T-helper 2 cell treated with Interferon-gamma antibody and Interleukin-4, amounts not matched to agents 5 μg/mL and 100 μg/mL, for 36 hours (primary cell): ENCODE data around the gene RMND5A.
A peak's percentile ranks its signal among the peaks of the same experiment; 100 is the strongest.

Source experiments
- DNase-seq: peaks from one replicate; pipeline ENCODE4 v3.0.0; 2021; ENCODE audit warnings: low spot score
- H3K27ac Mint-ChIP-seq: one replicate; pipeline ENCODE4 v1.8.0; 2021; ENCODE audit warnings: mild to moderate bottlenecking, mixed read lengths
- H3K27me3 Mint-ChIP-seq: one replicate; pipeline ENCODE4 v1.8.0; 2021; ENCODE audit warnings: low read depth, mixed read lengths
- H3K36me3 Mint-ChIP-seq: one replicate; pipeline ENCODE4 v1.8.0; 2021; ENCODE audit warnings: low read depth, mixed read lengths
- H3K4me1 Mint-ChIP-seq: one replicate; pipeline ENCODE4 v1.8.0; 2021; ENCODE audit warnings: low read depth, mixed read lengths
- H3K4me3 Mint-ChIP-seq: one replicate; pipeline ENCODE4 v1.8.0; 2022; ENCODE audit warnings: mild to moderate bottlenecking, moderate library complexity, mixed read lengths
- H3K9me3 Mint-ChIP-seq: one replicate; pipeline ENCODE4 v1.8.0; 2021; ENCODE audit warnings: mixed read lengths

Gene RMND5A

DNA sequence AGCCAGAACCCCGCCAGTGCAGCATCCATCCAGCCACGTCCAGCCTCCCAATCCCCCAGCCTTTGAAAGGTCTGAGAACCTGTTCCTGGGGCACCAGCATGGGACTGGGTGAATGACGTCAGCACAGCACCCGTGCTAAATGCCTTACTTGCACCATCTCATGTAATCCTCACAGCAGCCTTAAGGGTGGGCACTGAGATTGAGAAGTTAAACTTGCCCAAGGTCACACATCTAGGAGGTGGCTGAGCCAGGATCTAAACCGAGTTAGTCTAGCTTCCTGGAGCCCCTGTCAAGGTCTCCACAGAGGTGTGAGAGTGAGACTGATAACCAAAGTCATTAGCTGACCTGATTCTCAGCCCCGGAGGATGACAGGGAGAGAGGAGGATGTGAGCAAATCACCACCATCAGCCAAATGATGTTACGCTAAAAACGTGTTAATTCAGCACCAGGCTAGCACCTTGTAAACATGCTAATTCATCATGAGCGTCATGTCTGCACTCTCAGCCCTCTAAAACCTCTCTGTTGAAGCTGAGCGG is 66.0 kb downstream of the RMND5A start:
- peaks cover 2% of the 10 kb centered on the region for H3K36me3 Mint-ChIP-seq
- H3K27ac Mint-ChIP-seq: no peak overlapping the region
- H3K4me3 Mint-ChIP-seq: no peak overlapping the region
- peaks cover 44% of the 10 kb centered on the region for H3K27me3 Mint-ChIP-seq
- peaks cover 7% of the 10 kb centered on the region for H3K4me1 Mint-ChIP-seq
- no peaks in the 10 kb centered on the region for H3K9me3 Mint-ChIP-seq
- no peak for DNase-seq

DNA sequence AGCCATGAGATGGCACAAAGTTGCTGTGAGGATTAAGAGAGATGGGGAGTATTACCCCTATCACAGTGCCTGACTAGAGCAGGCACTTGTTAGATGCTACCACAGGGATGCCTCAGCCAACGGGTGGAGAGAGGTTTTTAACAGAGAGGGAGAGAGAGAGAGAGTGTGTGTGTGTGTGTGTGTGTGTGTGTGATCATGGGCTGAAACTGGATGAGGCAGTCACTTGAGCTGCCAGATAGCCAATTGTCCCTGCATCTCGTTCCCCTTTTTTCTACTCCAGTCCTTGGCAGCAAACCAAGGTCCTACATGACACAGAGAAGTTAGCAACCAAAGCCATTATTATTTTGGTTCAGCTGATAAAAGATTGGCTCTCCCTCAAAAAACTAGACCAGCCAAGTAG is 67.6 kb downstream of the RMND5A start:
- H3K9me3 Mint-ChIP-seq: no peaks in the 10 kb centered on the region
- peaks cover 16% of the 10 kb centered on the region for H3K4me1 Mint-ChIP-seq
- peaks cover 56% of the 10 kb centered on the region for H3K27me3 Mint-ChIP-seq
- no peak overlapping the region for H3K4me3 Mint-ChIP-seq
- DNase-seq: no peak
- peaks cover 7% of the 10 kb centered on the region for H3K36me3 Mint-ChIP-seq
- H3K27ac Mint-ChIP-seq: no peak overlapping the region

DNA sequence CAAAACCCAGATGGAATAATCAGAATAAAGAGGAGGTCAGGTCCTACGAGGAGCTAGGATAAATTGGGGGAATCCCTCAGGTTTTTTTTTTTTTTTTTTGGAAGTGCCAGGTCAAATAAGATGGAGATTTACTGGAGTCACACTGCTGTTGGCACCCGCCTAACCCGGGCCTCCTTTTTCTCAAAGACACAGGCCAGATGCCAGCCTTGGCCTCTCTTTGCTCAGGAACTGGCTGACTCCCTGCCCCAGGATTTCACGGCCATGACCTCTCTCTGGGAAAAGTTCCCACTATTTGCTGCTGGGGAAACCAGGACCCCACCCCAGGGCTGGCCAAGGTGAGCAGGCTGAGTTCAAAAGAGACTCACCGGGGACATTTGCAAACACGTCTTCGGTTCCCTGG is 68.1 kb downstream of the RMND5A start:
- DNase-seq: no peak
- Mint-ChIP-seq H3K27me3 (peaks cover 57% of the 10 kb centered on the region), H3K9me3 (no peaks in the 10 kb centered on the region), H3K4me3 (no peak overlapping the region), H3K4me1 (peaks cover 20% of the 10 kb centered on the region), H3K27ac (no peak overlapping the region), H3K36me3 (peaks cover 8% of the 10 kb centered on the region)

DNA sequence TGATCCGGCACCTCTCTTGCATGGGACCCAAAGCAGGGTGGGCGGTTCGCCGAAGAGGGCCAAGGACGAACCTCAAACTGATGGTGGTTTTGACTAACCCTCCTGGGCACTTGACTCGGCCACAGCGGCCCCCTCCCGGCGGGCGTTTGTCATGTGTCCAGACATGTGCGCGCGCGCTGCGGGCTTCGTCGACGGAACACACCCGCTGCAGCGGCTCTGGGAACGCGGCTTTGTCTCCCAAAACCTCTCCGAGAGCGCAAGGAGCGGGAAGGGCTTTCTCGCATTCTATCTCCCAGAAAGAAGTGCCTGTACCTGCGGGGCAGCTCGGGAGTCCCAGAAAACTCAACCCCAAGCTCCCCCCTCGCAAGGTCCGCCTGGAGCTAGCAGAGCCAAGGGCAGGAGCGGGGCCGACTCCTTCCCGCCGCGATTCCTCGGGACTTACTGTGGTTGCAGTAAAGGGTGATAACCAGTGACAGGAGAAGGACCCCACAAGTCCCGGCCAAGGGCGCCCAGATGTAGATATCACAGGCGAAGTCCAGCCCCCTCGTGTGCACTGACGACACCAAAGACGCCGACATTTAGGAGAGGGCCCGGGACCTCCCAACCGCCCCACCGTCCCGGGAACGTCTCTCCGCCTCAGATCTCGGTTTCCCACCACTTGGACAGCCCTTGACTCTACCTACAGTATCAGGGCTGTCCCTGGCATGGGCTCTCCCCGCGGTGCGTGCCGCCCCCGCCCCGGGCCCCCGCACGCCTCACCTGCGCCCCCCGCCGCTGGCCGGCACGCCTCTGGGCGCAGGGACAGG is 69.0 kb downstream of the RMND5A start:
- Mint-ChIP-seq H3K4me1 (peaks cover 29% of the 10 kb centered on the region), H3K36me3 (peaks cover 11% of the 10 kb centered on the region)

DNA sequence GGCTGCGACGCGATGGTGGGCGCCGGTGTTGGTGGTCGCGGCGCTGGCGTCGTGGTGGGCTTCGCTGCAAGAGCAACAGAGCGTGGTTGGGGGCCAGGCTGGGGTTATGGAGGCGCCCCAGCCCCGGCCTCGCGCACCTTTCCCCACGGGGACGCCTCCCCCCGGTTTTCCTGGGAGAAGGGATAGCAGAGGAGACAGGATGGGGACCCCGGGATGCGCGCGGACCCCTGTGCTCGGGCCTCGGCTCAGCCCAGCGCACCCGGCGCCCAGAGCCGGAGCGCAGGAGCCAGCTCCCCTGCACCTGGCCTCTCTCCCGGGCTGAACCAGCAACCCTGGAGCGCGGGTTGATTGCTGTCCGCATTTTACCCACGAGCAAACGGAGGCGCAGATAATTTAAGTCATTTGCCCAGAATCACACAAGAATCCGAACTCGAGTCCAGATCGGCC is 69.6 kb downstream of the RMND5A start:
- H3K27ac Mint-ChIP-seq: no peak overlapping the region
- H3K9me3 Mint-ChIP-seq: peaks cover 2% of the 10 kb centered on the region
- H3K4me3 Mint-ChIP-seq: peak overlapping the region; percentile 81
- H3K27me3 Mint-ChIP-seq: peaks cover 68% of the 10 kb centered on the region
- DNase-seq: no peak
- H3K36me3 Mint-ChIP-seq: peaks cover 12% of the 10 kb centered on the region
- peaks cover 35% of the 10 kb centered on the region for H3K4me1 Mint-ChIP-seq

More for the DNA sequence above, 69.0 kb downstream of the RMND5A start:
- DNase-seq: no peak
- no peak overlapping the region for H3K4me3 Mint-ChIP-seq
- no peak overlapping the region for H3K27ac Mint-ChIP-seq
- H3K9me3 Mint-ChIP-seq: no peaks in the 10 kb centered on the region
- peaks cover 64% of the 10 kb centered on the region for H3K27me3 Mint-ChIP-seq

DNA sequence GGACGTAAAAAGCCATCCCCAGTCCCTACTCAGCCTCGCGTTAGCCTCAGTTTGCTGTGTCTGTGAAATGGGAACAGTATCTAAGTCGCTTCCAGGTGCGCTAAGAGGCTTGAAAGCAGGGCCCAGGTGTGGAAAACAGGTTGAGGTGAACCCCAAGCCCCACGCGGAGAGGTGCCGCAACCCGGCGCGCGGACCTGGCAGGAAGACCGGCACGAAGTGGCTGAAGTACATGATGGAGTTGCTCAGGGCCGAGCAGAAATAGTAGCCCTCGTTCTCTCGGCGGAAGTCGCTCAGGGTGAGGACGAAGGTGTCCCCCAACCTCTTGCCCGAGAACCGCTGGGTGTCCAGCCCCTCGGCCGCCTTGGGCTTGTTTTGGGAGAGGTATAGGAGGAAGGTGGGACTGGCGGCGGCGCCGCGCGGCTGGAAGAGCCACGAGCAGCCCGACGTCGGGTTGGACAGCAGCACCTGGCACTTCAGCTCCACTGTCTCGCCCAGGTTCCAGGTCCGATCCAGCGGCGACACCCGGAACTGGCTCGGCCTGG is 70.1 kb downstream of the RMND5A start:
- Mint-ChIP-seq H3K4me1 (peaks cover 40% of the 10 kb centered on the region), H3K9me3 (peaks cover 7% of the 10 kb centered on the region), H3K36me3 (peaks cover 16% of the 10 kb centered on the region), H3K4me3 (peak overlapping the region; percentile 81), H3K27ac (peak overlapping the region; percentile 37), H3K27me3 (peaks cover 71% of the 10 kb centered on the region)
- DNase-seq: no peak

DNA sequence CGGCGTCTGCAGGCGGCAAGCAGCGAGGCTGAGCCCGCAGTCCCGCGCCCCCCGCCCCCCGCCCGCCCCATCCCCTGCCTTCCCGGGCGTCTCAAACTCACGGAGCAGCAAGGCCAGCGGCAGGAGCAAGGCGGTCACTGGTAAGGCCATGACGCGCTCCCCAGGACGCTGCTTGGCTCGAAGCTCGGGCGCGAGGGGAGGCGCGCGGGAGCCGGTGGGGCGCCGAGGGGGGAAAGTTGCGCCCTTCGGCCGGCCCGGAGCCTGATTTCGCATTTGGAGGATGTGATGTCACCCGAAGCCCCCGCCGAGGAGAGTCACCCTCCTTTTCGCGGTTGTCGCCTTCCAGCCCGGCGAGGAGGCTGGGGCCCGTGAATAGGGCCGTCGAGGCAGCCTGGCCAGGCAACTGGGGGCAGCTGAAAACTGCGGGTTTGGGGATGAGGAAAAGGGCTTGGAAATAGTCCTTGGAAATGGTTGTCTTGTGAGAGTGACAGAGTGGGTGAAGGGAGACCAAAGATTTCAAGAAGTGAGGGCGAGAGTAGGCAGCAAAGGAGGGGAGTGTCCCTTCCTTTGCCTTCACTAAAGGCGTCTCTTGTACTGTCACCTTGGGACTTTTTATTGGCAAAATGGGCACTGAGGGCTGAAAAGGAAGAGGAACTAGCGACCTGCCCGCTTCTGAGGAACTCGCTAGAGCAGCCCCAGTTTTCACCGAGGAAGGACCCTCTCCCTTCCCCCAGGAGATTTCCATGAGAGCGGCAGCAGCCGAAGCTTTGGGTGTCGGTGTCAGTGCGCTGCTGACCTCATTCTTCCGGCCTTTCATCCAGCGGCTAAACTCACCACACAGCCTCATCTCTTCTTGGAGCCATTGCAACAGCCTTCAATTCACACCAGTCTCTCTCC is 70.8 kb downstream of the RMND5A start, which contains the start of gene CD8A:
TSS of gene CD8A (minus strand) at position 238 of the 897 bp plus-strand sequence. CDS start at position 150, 88 bp downstream.
- H3K27me3 Mint-ChIP-seq: peaks cover 68% of the 10 kb centered on the region
- peaks cover 23% of the 10 kb centered on the region for H3K36me3 Mint-ChIP-seq
- H3K4me3 Mint-ChIP-seq: peak within 1 kb of the TSS; percentile 81
- H3K27ac Mint-ChIP-seq: peak within 1 kb of the TSS; percentile 38
- no peak for DNase-seq
- peaks cover 14% of the 10 kb centered on the region for H3K9me3 Mint-ChIP-seq
- peaks cover 40% of the 10 kb centered on the region for H3K4me1 Mint-ChIP-seq

DNA sequence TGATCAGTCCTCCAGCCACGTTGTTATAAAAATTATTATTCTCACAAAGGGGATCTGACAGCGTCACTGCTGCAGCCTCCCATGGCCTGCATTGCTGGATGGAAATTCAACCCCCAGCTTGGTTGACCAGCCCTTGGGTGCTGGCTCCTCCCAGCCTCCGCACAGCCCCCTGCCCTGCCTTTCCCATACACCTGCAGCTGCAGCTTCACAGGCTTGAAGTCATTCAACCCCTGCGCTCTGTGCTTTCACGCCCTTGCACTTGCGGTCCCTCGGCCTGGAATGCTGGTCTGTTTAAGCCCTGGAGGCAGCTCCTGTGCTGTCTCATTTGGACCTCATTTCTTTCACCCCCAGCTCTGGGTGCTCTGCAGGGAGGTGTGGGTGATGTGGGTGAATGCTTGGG is 71.5 kb downstream of the RMND5A start:
- H3K4me1 Mint-ChIP-seq: peaks cover 40% of the 10 kb centered on the region
- peak overlapping the region; percentile 81 for H3K4me3 Mint-ChIP-seq
- no peak overlapping the region for H3K27ac Mint-ChIP-seq
- DNase-seq: no peak
- peaks cover 28% of the 10 kb centered on the region for H3K36me3 Mint-ChIP-seq
- H3K9me3 Mint-ChIP-seq: peaks cover 21% of the 10 kb centered on the region
- H3K27me3 Mint-ChIP-seq: peaks cover 62% of the 10 kb centered on the region

DNA sequence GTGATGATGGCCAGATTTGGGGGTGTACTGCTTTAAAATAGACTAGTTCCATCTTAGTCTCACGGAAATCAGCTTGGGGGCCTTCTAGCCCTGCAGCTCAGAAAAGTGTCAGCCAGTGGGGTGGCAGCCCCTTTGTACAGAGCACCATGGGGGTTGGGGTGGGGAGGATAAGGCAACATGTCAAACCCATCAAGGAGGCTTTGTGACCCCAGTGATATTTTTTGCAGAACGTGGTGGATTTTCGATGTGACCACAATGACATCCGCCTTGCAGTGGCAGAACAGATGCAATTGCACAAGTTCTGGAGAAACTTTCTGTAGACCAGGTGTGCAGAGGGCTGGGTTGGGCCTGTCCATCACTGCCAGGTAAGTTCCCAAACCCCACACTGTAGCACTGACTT is 73.7 kb downstream of the RMND5A start:
- Mint-ChIP-seq H3K4me3 (peak overlapping the region; percentile 51), H3K36me3 (peaks cover 36% of the 10 kb centered on the region), H3K9me3 (peaks cover 36% of the 10 kb centered on the region), H3K27ac (peak overlapping the region; percentile 53), H3K4me1 (peaks cover 40% of the 10 kb centered on the region), H3K27me3 (peaks cover 47% of the 10 kb centered on the region)
- no peak for DNase-seq

DNA sequence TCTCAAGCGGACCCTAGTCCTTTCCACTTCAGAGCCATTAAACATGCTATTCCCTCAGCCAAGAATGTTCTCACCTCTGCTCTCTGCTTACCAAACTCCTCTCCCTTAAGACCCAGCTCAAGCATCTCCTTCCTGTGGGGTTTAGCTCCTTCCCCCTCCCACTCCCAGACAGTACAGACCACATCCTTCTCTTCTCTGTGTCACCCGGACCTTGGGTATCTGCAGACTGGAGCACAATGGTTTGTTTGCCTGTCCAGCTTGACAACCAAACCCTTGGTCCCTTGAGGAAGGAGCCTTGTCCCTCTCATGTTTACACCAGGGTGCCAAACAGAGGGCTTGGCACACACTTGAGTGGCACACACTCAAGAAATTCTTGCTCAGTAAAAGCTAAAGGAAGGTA is 74.8 kb downstream of the RMND5A start:
- peaks cover 41% of the 10 kb centered on the region for H3K27me3 Mint-ChIP-seq
- H3K4me1 Mint-ChIP-seq: peaks cover 40% of the 10 kb centered on the region
- peak overlapping the region; percentile 62 for H3K27ac Mint-ChIP-seq
- no peak for DNase-seq
- H3K9me3 Mint-ChIP-seq: peaks cover 36% of the 10 kb centered on the region
- H3K36me3 Mint-ChIP-seq: peaks cover 36% of the 10 kb centered on the region
- H3K4me3 Mint-ChIP-seq: peak overlapping the region; percentile 62

DNA sequence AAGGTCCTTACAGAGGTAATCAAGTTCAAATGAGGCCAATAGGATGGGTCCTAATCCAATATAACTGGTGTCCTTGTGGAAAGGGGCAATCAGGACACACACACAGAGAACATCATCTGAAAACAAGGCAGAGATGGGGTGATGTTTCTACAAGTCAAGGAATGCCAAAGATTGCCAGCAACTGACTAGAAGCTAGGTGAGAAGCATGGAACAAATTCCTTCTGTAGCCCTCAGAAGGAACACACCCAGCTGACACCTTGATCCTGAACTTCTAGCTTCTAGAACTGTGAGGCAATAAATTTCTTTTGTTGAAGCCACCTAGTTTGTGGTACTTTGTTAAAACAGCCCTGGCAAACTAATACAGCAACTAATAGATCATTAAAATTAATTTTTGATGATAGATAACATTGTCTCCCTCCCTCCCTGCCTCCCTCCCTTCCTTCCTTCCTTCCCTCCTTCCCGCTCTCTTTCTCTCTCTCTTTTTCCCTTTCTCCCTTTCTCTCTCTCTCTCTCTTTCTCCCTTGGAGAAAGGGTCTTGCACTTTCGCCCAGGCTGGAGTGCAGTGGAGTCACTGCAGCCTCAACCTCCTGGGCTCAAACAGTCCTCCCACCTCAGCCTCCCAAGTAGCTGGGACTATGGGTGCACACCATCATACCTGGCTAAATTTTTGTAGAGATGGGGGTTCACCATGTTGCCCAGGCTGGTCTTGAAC is 80.9 kb downstream of the RMND5A start:
- no peak overlapping the region for H3K27ac Mint-ChIP-seq
- no peak overlapping the region for H3K4me3 Mint-ChIP-seq
- H3K36me3 Mint-ChIP-seq: peaks cover 12% of the 10 kb centered on the region
- H3K9me3 Mint-ChIP-seq: peaks cover 20% of the 10 kb centered on the region
- DNase-seq: no peak
- H3K27me3 Mint-ChIP-seq: peaks cover 22% of the 10 kb centered on the region
- H3K4me1 Mint-ChIP-seq: no peaks in the 10 kb centered on the region

DNA sequence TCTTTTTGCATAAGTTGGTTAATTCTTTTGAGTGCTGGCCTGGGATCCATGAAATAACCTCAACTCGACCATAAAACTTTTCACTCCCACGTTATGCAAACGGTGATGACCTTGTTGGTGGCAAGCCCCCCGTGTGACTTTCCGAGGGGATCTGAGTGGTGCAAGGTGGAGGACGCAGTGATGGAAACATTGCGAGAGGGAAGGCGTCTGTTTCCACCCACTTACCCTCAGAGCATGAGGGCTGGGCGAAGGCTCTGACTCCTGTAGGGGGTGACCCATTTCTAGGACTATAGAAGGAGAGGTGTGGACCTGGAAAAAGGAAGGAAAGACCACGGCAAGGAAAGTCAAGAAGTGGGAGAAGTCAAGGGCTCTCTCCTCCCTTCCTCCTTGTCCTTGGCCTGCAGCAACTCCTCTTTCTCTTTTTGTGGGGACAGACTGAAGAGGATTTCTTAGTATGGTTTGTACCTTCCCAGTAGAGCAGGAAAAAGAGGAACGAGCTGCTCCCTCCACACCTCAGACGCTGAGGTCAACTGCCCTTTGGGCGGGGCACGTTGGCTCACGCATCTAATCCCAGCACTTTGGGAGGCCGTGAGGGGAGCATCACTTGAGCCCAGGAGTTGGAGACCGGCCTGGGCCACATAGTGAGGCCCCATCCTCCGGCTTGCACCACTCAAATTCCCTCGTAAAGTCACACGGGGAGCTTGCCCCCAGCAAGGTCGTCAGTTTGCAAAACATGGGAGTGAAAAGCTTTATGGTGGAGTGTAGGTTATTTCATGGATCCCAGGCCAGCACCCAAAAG is 86.2 kb downstream of the RMND5A start:
- no peak for DNase-seq
- Mint-ChIP-seq H3K4me1 (peaks cover 15% of the 10 kb centered on the region), H3K27ac (no peak overlapping the region), H3K4me3 (peak overlapping the region; percentile 8), H3K36me3 (no peaks in the 10 kb centered on the region), H3K9me3 (no peaks in the 10 kb centered on the region), H3K27me3 (peaks cover 48% of the 10 kb centered on the region)

DNA sequence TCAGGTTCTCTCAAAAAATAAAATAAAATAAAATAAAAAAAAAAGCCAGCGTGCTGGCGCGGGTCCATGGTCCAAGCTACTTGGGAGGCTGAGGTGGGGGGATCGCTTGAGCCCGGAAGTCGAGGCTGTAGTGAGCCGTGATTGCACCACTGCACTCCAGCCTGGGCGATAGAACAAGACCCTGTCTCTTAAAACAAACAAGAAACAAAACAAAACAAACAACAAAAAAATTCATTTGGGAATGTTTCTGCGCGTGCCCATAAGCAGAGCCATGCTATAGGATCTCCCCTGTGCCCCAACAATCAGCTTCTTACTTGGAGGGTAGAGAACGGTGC is 87.0 kb downstream of the RMND5A start:
- H3K4me3 Mint-ChIP-seq: peak overlapping the region; percentile 86
- no peaks in the 10 kb centered on the region for H3K9me3 Mint-ChIP-seq
- H3K4me1 Mint-ChIP-seq: peaks cover 15% of the 10 kb centered on the region
- no peak for DNase-seq
- no peaks in the 10 kb centered on the region for H3K36me3 Mint-ChIP-seq
- peaks cover 54% of the 10 kb centered on the region for H3K27me3 Mint-ChIP-seq
- H3K27ac Mint-ChIP-seq: no peak overlapping the region
